CD4-positive, alpha-beta T cell (primary cell): Measurements from ENCODE around the gene SEMA4B. TPM values are rescaled to one million over a fixed set of nuclear protein-coding genes. Genes with fewer than 3 reads are reported as not detected.

Experiments used
- ATAC-seq: fragments of 200-7000 bp; cut with Tn5 transposase; one replicate; pipeline ENCODE4 v1.10.0; 2022; ENCODE audit warnings: mild to moderate bottlenecking; ENCODE audit not compliant: poor library complexity
- CTCF ChIA-PET: fragments of 350-600 bp; sonication (Branson Sonifier 250); formaldehyde crosslinking; loops from one replicate; lab custom pipeline; 2021; ENCODE audit warnings: antibody characterized with exemption, inconsistent platforms; lab: Charles Lee
- POLR2A ChIA-PET: fragments of 350-600 bp; sonication (Branson Sonifier 250); formaldehyde crosslinking; loops from one replicate; lab custom pipeline; 2021; ENCODE audit warnings: antibody characterized with exemption, inconsistent platforms; lab: Charles Lee
- DNase-seq, 14 experiments: peaks; one replicate each; pipeline ENCODE4 v3.0.0-alpha.2; 2013 to 2020; ENCODE audit warnings: mixed read lengths in 2 of 14
- H3K27ac ChIP-seq, 2 donors: one replicate each; pipeline versions ENCODE4 v1.5.1 to v1.7.0; 2013; ENCODE audit warnings: low read length in 2 of 2, low read depth in 1 of 2, mild to moderate bottlenecking in 1 of 2
- H3K27me3 ChIP-seq, 2 experiments: 1 replicate in 1 of 2; 2 replicates in 1 of 2; pipeline versions ENCODE4 v1.6.1 to v1.7.0; 2013; ENCODE audit warnings: low read length in 2 of 2, control low read depth in 1 of 2, mild to moderate bottlenecking in 1 of 2, moderate library complexity in 1 of 2; ENCODE audit not compliant: insufficient read depth in 2 of 2, control insufficient read depth in 1 of 2
- H3K36me3 ChIP-seq: one replicate; pipeline ENCODE4 v1.6.1; 2013; ENCODE audit warnings: low read length, control low read depth; ENCODE audit not compliant: insufficient read depth
- H3K4me1 ChIP-seq: one replicate; pipeline ENCODE4 v1.6.1; 2013; ENCODE audit warnings: low read length, control low read depth; ENCODE audit not compliant: insufficient read depth
- H3K4me3 ChIP-seq: one replicate; pipeline ENCODE4 v1.5.1; 2013; ENCODE audit warnings: mild to moderate bottlenecking, low read length, moderate library complexity
- H3K9me3 ChIP-seq, 2 experiments: 1 replicate in 1 of 2; 2 replicates in 1 of 2; pipeline versions ENCODE4 v1.6.1 to v1.7.0; 2013; ENCODE audit warnings: low read length in 2 of 2, mild to moderate bottlenecking in 2 of 2, control low read depth in 1 of 2, moderate library complexity in 1 of 2; ENCODE audit not compliant: control insufficient read depth in 1 of 2, insufficient read depth in 1 of 2
- H3K27ac Mint-ChIP-seq: one replicate; pipeline ENCODE4 v1.8.0; 2020; ENCODE audit warnings: mixed read lengths
- H3K27me3 Mint-ChIP-seq: one replicate; pipeline ENCODE4 v1.8.0; 2021; ENCODE audit warnings: mixed read lengths
- H3K36me3 Mint-ChIP-seq: one replicate; pipeline ENCODE4 v1.8.0; 2021; ENCODE audit warnings: low read depth, mixed read lengths
- H3K4me1 Mint-ChIP-seq: one replicate; pipeline ENCODE4 v1.8.0; 2021; ENCODE audit warnings: low read depth, mixed read lengths
- H3K4me3 Mint-ChIP-seq: one replicate; pipeline ENCODE4 v1.8.0; 2020; ENCODE audit warnings: mild to moderate bottlenecking, mixed read lengths
- H3K9me3 Mint-ChIP-seq: one replicate; pipeline ENCODE4 v1.8.0; 2020; ENCODE audit warnings: mixed read lengths
- intact Hi-C, 2 experiments: fragments of 100-400 bp; cut with DNase I in 1 of 2; cut with micrococcal nuclease in 1 of 2; formaldehyde crosslinking; loops; one replicate each; pipeline versions ENCODE4 v1.15.1 to v1.9.0; 2023 to 2025; cut with DNase I, micrococcal nuclease
- polyA plus RNA-seq, 2 donors: library from polyadenylated mRNA; unstranded; fragments of 120-200 nt; gene quantifications; one replicate each; pipeline ENCODE4 v1.2.1, GENCODE V29; 2013
- total RNA-seq, 174 experiments: library from RNA in 2 of 174; stranded (reverse) in 2 of 174; gene quantifications; one replicate each; pipeline ENCODE4 v1.2.3 and lab custom pipeline; 2021 to 2026
- TF ChIP-seq, protein P1 (sequence below): fragments of 200-600 bp; IDR thresholded peaks from one replicate; pipeline ENCODE4 v1.8.0; 2022; ENCODE audit warnings: antibody characterized with exemption, mild to moderate bottlenecking

Gene SEMA4B, protein sequence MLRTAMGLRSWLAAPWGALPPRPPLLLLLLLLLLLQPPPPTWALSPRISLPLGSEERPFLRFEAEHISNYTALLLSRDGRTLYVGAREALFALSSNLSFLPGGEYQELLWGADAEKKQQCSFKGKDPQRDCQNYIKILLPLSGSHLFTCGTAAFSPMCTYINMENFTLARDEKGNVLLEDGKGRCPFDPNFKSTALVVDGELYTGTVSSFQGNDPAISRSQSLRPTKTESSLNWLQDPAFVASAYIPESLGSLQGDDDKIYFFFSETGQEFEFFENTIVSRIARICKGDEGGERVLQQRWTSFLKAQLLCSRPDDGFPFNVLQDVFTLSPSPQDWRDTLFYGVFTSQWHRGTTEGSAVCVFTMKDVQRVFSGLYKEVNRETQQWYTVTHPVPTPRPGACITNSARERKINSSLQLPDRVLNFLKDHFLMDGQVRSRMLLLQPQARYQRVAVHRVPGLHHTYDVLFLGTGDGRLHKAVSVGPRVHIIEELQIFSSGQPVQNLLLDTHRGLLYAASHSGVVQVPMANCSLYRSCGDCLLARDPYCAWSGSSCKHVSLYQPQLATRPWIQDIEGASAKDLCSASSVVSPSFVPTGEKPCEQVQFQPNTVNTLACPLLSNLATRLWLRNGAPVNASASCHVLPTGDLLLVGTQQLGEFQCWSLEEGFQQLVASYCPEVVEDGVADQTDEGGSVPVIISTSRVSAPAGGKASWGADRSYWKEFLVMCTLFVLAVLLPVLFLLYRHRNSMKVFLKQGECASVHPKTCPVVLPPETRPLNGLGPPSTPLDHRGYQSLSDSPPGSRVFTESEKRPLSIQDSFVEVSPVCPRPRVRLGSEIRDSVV
- 1 to 10 TPM; 8.0 to 9.5 TPM for total RNA-seq
- 11.7 TPM for polyA plus RNA-seq (2013, experiment 1 of 2)
- 14.7 TPM for polyA plus RNA-seq (2013, experiment 2 of 2)
- total RNA-seq (lab: John Stamatoyannopoulos, UW) = 1.4 to 19.2 (median 9.1) reads per million in 172 experiments

DNA sequence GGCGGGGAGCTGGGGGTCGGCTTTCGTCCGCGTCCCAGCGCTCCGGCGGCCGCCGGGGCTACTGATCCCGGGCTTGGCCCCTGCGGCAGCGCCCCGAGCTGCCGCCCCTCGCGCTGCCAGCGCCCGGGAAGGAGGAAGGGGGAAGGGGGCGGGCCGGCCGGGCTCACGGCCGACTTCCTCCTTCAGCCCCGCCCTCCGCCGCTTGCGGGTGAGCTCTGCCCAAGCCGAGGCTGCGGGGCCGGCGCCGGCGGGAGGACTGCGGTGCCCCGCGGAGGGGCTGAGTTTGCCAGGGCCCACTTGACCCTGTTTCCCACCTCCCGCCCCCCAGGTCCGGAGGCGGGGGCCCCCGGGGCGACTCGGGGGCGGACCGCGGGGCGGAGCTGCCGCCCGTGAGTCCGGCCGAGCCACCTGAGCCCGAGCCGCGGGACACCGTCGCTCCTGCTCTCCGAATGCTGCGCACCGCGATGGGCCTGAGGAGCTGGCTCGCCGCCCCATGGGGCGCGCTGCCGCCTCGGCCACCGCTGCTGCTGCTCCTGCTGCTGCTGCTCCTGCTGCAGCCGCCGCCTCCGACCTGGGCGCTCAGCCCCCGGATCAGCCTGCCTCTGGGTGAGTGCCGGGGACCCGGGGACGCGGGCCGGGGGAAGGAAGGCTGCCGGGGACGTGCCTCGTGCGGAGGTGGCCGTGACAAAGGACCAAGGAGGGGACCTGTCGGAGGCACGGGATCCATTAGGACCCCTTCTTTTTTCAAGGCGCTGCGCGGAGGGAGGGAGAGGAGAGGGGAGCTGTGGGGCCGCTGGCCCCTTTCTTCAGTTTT is at the start of gene SEMA4B:
Gene SEMA4B (plus strand): TSS at position 201 of the 814 bp plus-strand sequence. CDS start 249 bp downstream, at position 450.
- peak within 1 kb of the TSS; percentile 5 to 36 for H3K27ac ChIP-seq
- H3K36me3 ChIP-seq = peaks cover 2% of the 10 kb centered on the region
- no peaks in the 10 kb centered on the region for H3K9me3 ChIP-seq
- peak; percentile 94 for ATAC-seq
- POLR2A ChIA-PET = interaction anchor here (0.6 to 4.4 kb wide), 19 partner anchors 9 to 329 kb away, joined by 3 to 97 read pairs (median 4); partner anchors contain the start of genes CIB1, GDPGP1, IDH2 and IQGAP1
- Mint-ChIP-seq H3K27me3 (no peaks in the 10 kb centered on the region), H3K27ac (peak within 1 kb of the TSS; percentile 74), H3K9me3 (no peaks in the 10 kb centered on the region), H3K4me1 (peaks cover 28% of the 10 kb centered on the region), H3K4me3 (peak within 1 kb of the TSS; percentile 88), H3K36me3 (no peaks in the 10 kb centered on the region)
- H3K4me3 ChIP-seq = peak within 1 kb of the TSS; percentile 78
- CTCF ChIA-PET = interaction anchor here (1.3 kb wide), 1 partner anchor 9 kb away, joined by 4 read pairs; no protein-coding TSS in a partner anchor
- H3K4me1 ChIP-seq = peaks cover 28% of the 10 kb centered on the region
- peak; percentile 44 to 88 (median 70) for DNase-seq
- TF ChIP-seq, protein P1, sequence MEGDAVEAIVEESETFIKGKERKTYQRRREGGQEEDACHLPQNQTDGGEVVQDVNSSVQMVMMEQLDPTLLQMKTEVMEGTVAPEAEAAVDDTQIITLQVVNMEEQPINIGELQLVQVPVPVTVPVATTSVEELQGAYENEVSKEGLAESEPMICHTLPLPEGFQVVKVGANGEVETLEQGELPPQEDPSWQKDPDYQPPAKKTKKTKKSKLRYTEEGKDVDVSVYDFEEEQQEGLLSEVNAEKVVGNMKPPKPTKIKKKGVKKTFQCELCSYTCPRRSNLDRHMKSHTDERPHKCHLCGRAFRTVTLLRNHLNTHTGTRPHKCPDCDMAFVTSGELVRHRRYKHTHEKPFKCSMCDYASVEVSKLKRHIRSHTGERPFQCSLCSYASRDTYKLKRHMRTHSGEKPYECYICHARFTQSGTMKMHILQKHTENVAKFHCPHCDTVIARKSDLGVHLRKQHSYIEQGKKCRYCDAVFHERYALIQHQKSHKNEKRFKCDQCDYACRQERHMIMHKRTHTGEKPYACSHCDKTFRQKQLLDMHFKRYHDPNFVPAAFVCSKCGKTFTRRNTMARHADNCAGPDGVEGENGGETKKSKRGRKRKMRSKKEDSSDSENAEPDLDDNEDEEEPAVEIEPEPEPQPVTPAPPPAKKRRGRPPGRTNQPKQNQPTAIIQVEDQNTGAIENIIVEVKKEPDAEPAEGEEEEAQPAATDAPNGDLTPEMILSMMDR = no peak
- intact Hi-C loops = loop anchor here in 1 of 2 experiments (1.0 kb wide), 1 partner anchor 29 kb away; no protein-coding TSS in a partner anchor
- H3K27me3 ChIP-seq = no peaks in the 10 kb centered on the region

DNA sequence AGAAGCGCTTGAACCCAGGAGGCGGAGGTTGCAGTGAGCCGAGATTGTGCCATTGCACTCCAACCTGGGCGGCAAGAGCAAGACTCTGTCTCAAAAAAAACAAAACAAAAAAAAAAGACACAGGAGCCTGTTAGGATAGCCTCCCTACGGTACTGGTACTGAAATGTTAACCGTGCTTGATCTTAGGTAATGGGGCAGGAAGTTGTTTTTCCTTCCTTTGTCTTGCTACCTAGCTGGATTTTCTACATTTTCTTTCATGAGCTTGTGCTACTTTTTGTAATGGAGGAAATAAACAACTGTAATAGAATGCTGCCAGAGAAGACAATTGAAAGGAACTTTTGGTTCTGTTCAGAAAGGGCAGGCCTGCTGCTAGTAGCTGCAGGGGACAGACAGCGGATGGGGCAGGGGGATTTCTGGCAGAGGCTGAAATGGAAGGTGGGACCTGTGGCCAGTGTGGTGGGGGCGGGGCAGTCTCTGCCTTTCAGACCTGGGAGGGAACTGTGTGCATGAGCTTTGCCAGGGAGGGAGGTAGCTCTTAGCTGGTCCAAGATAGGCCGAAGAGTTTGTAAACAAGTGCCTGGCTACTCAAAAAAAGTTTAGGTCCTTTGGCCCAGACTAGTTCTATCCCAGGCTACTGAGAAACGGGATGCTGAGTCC is 49.0 kb upstream of the SEMA4B start:
- intact Hi-C loops = no loop called here
- H3K27me3 Mint-ChIP-seq = no peaks in the 10 kb centered on the region
- H3K36me3 ChIP-seq = no peaks in the 10 kb centered on the region
- no peaks in the 10 kb centered on the region for H3K27me3 ChIP-seq
- ChIA-PET CTCF (interaction anchor here (1.1 kb wide), 1 partner anchor 135 kb away, joined by 4 read pairs; no protein-coding TSS in a partner anchor), POLR2A (interaction anchor here (0.7 to 0.9 kb wide), 2 partner anchors 82 to 104 kb away, joined by 4 read pairs; partner anchors contain the start of genes CIB1 and GDPGP1)
- no peaks in the 10 kb centered on the region for H3K9me3 Mint-ChIP-seq
- H3K27ac ChIP-seq = no peak overlapping the region
- H3K4me1 Mint-ChIP-seq = peaks cover 4% of the 10 kb centered on the region
- no peak overlapping the region for H3K4me3 ChIP-seq
- H3K4me3 Mint-ChIP-seq = no peak overlapping the region
- no peaks in the 10 kb centered on the region for H3K36me3 Mint-ChIP-seq
- H3K27ac Mint-ChIP-seq = no peak overlapping the region
- H3K9me3 ChIP-seq = no peaks in the 10 kb centered on the region
- TF ChIP-seq, protein P1 = no peak
- DNase-seq = no peak
- no peaks in the 10 kb centered on the region for H3K4me1 ChIP-seq
- ATAC-seq = no peak
